ENCODE results near the gene CEP131.
A peak's percentile ranks its signal among the peaks of the same experiment; 100 is the strongest.

Gene CEP131

GRCh38 chr17:81142301-81143199, 80.2 kb downstream of the CEP131 start:
- Mint-ChIP-seq H3K9me3 (no peaks in the 10 kb centered on the region), H3K4me1 (no peaks in the 10 kb centered on the region), H3K27me3 (ENCODE audit: low read depth) (peaks cover 7% of the 10 kb centered on the region), H3K4me3 (no peak overlapping the region), H3K27ac (peak overlapping the region in 1 of 3 experiments; percentile 51), H3K36me3 (ENCODE audit: low read depth) (no peaks in the 10 kb centered on the region)
- TF ChIP-seq CTCF (IDR thresholded peaks at IDR 0.05; ENCODE audit: unreplicated experiment in 3 of 3): peak; percentile 55 to 72 (median 69)

GRCh38 chr17:81140695-81141094, 82.1 kb downstream of the CEP131 start:
- no peaks in the 10 kb centered on the region for H3K9me3 Mint-ChIP-seq
- H3K27me3 Mint-ChIP-seq (ENCODE audit: low read depth): peaks cover 7% of the 10 kb centered on the region
- H3K36me3 Mint-ChIP-seq (ENCODE audit: low read depth): no peaks in the 10 kb centered on the region
- H3K4me3 Mint-ChIP-seq: no peak overlapping the region
- no peak for TF ChIP-seq CTCF (IDR thresholded peaks at IDR 0.05; ENCODE audit: unreplicated experiment in 3 of 3)
- H3K4me1 Mint-ChIP-seq: no peaks in the 10 kb centered on the region
- H3K27ac Mint-ChIP-seq: no peak overlapping the region

DNA sequence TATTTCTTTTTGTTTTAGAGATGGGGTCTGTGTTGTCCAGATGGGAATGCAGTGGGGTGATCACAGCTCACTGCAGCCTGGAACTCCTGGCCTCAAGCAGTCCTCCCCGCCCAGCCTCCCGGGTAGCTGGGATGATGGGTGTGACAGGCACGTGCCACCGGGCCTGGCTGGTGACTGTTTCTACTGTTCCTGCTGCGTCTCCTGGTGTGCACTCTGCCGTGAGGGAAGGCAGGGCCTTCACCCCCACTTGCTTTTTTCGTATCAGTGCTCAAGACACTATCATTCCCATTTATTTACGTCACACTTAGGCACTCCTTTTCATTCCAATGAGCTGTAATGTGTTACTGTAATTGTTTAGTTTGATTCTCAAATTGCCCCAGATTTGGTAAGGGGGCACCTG, 82.7 kb downstream of the CEP131 start:
- H3K9me3 Mint-ChIP-seq: no peaks in the 10 kb centered on the region
- peaks cover 7% of the 10 kb centered on the region for H3K27me3 Mint-ChIP-seq (ENCODE audit: low read depth)
- no peak overlapping the region for H3K4me3 Mint-ChIP-seq
- no peak for TF ChIP-seq CTCF (IDR thresholded peaks at IDR 0.05; ENCODE audit: unreplicated experiment in 3 of 3)
- H3K36me3 Mint-ChIP-seq (ENCODE audit: low read depth): no peaks in the 10 kb centered on the region
- H3K4me1 Mint-ChIP-seq: no peaks in the 10 kb centered on the region
- H3K27ac Mint-ChIP-seq: peak overlapping the region in 1 of 3 experiments; percentile 46

Data from nephron (organoid).